CD4-positive, alpha-beta memory T cell (primary cell): Measurements from ENCODE around the gene DYRK3. TPM values are rescaled to one million over a fixed set of nuclear protein-coding genes. Genes with fewer than 3 reads are reported as not detected.

Experiments
- CTCF ChIA-PET: fragments of 350-600 bp; sonication (Branson Sonifier 250); formaldehyde crosslinking; loops from one replicate; lab custom pipeline; 2021; ENCODE audit warnings: inconsistent platforms; ENCODE audit not compliant: partially characterized antibody; lab: Charles Lee
- POLR2A ChIA-PET: fragments of 350-600 bp; sonication (Branson Sonifier 250); formaldehyde crosslinking; loops from one replicate; lab custom pipeline; 2021; ENCODE audit not compliant: partially characterized antibody; lab: Charles Lee
- DNase-seq, 5 donors: peaks; one replicate each; pipeline versions ENCODE4 v3.0.0 to v3.0.0-alpha.2; 2020 to 2022; ENCODE audit warnings: mixed read lengths in 1 of 5
- H3K27ac ChIP-seq: one replicate; pipeline ENCODE4 v1.7.0; 2013; ENCODE audit warnings: low read depth, low read length
- H3K27me3 ChIP-seq: 2 replicates; pipeline ENCODE4 v1.7.0; 2013; ENCODE audit warnings: mild to moderate bottlenecking, low read length, moderate library complexity; ENCODE audit not compliant: insufficient read depth
- H3K36me3 ChIP-seq: 2 replicates; pipeline ENCODE4 v1.7.0; 2013; ENCODE audit warnings: mild to moderate bottlenecking, low read length, moderate library complexity; ENCODE audit not compliant: insufficient read depth
- H3K4me1 ChIP-seq: 2 replicates; pipeline ENCODE4 v1.7.0; 2013; ENCODE audit warnings: mild to moderate bottlenecking, low read length, moderate library complexity; ENCODE audit not compliant: insufficient read depth
- H3K4me3 ChIP-seq, 2 donors: one replicate each; pipeline ENCODE4 v1.7.0; 2013; ENCODE audit warnings: low read length in 2 of 2, mild to moderate bottlenecking in 1 of 2
- H3K9me3 ChIP-seq, 2 donors: one replicate each; pipeline ENCODE4 v1.7.0; 2013; ENCODE audit warnings: low read length in 2 of 2, control low read depth in 1 of 2; ENCODE audit not compliant: control insufficient read depth in 1 of 2
- H3K27ac Mint-ChIP-seq, 7 donors: one replicate each; pipeline ENCODE4 v1.8.0; 2020 to 2021; ENCODE audit warnings: mixed read lengths in 7 of 7, mild to moderate bottlenecking in 6 of 7, inconsistent platforms in 3 of 7, moderate library complexity in 3 of 7
- H3K27me3 Mint-ChIP-seq, 2 donors: one replicate each; pipeline ENCODE4 v1.8.0; 2020 to 2021; ENCODE audit warnings: mixed read lengths in 2 of 2
- H3K36me3 Mint-ChIP-seq, 2 donors: one replicate each; pipeline ENCODE4 v1.8.0; 2020 to 2021; ENCODE audit warnings: mixed read lengths in 2 of 2, inconsistent platforms in 1 of 2, mild to moderate bottlenecking in 1 of 2
- H3K4me1 Mint-ChIP-seq, 4 donors: one replicate each; pipeline ENCODE4 v1.8.0; 2020 to 2021; ENCODE audit warnings: mixed read lengths in 4 of 4, mild to moderate bottlenecking in 1 of 4
- H3K4me3 Mint-ChIP-seq, 8 donors: one replicate each; pipeline ENCODE4 v1.8.0; 2020 to 2021; ENCODE audit warnings: mixed read lengths in 8 of 8, mild to moderate bottlenecking in 7 of 8, moderate library complexity in 6 of 8, inconsistent platforms in 3 of 8
- H3K9me3 Mint-ChIP-seq, 8 donors: one replicate each; pipeline ENCODE4 v1.8.0; 2020 to 2021; ENCODE audit warnings: mixed read lengths in 8 of 8, mild to moderate bottlenecking in 5 of 8, inconsistent platforms in 3 of 8, moderate library complexity in 1 of 8
- intact Hi-C: fragments of 100-400 bp; cut with micrococcal nuclease; formaldehyde crosslinking; loops from one replicate; pipeline ENCODE4 v1.15.1; 2023
- polyA plus RNA-seq, 2 donors: library from polyadenylated mRNA; unstranded; fragments of 300-500 nt; fragmentation: Illumina TruSeq; gene quantifications; one replicate each; pipeline ENCODE4 v1.2.3, GENCODE V29; 2021
- total RNA-seq, 2 experiments: library from RNA; stranded (reverse); gene quantifications; one replicate each; pipeline ENCODE4 v1.2.3, GENCODE V29; 2021

The DYRK3 gene
- total and polyA plus RNA-seq, 4 experiments from 2014 or later: 0.22 to 1.2 (median 0.78) TPM; not detected in 1

DNA sequence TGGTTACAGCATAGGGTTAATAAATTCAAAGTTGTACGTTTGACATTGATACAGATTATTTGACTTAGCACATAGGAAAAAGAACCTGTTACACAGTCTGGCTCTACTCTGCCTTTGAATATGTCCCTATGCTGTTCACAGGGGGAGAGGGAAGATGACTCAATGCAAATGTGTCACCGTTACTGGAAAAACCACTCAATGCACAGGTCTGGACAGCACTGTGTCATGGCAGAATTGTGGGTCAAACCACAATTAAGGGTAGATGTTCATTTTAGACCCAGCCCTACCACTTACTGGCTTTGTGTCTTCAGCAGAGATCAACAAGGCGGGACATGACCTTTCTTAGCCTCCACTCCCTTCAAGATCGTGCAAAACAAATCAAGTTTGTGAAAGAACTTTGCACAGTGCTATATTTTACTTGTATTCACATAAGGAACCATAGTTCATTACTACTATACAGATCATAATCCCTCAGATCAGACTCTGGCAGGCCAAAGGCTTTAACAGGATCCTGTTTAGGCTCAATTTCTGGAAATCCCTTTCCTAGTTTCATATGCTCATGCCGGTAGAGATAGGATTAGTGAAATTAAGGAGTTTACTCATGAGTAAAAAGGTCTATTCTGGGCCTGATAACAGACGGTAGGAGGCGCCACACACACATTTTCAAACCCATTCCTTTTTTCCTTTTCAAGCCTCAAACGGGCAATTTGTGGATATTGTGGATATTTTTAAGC, 45.1 kb upstream of the DYRK3 start:
- ChIA-PET POLR2A (interaction anchor here (19.2 kb wide), 1 partner anchor 30 kb away, joined by 786 read pairs; no protein-coding TSS in a partner anchor), CTCF (interaction anchor here (1.1 to 18.9 kb wide), 10 partner anchors 10 to 111 kb away, joined by 3 to 550 read pairs (median 12); no protein-coding TSS in a partner anchor)
- H3K27me3 Mint-ChIP-seq: no peaks in the 10 kb centered on the region
- H3K4me1 ChIP-seq: peaks cover 35% of the 10 kb centered on the region
- H3K27ac ChIP-seq: peak overlapping the region; percentile 44
- H3K4me3 ChIP-seq: no peak overlapping the region
- H3K4me3 Mint-ChIP-seq: peak overlapping the region in 6 of 8 donors; percentile 0 to 66 (median 30)
- peaks cover 28 to 57% (median 33%) of the 10 kb centered on the region in 4 donors for H3K4me1 Mint-ChIP-seq
- peaks cover 79% of the 10 kb centered on the region for H3K36me3 ChIP-seq
- H3K9me3 Mint-ChIP-seq: no peaks in the 10 kb centered on the region
- H3K27ac Mint-ChIP-seq: peak overlapping the region; percentile 73 to 94 (median 87)
- intact Hi-C loops: loop anchor here (1.0 kb wide), 1 partner anchor 100 kb away; no protein-coding TSS in a partner anchor
- DNase-seq: peak; percentile 52 to 87 (median 62)
- H3K9me3 ChIP-seq: no peaks in the 10 kb centered on the region
- no peaks in the 10 kb centered on the region for H3K27me3 ChIP-seq
- peaks cover 42 to 85% of the 10 kb centered on the region in 2 donors for H3K36me3 Mint-ChIP-seq

GRCh38 chr1:206591226-206591625, 44.1 kb upstream of the DYRK3 start:
- Mint-ChIP-seq H3K27me3 (no peaks in the 10 kb centered on the region), H3K4me1 (peaks cover 28 to 55% (median 33%) of the 10 kb centered on the region in 4 donors), H3K4me3 (no peak overlapping the region), H3K9me3 (no peaks in the 10 kb centered on the region), H3K36me3 (peaks cover 44 to 87% of the 10 kb centered on the region in 2 donors), H3K27ac (peak overlapping the region; percentile 77 to 94 (median 87))
- Histone ChIP-seq H3K9me3 (no peaks in the 10 kb centered on the region), H3K4me1 (peaks cover 35% of the 10 kb centered on the region), H3K36me3 (peaks cover 78% of the 10 kb centered on the region), H3K27me3 (no peaks in the 10 kb centered on the region), H3K27ac (peak overlapping the region; percentile 44), H3K4me3 (no peak overlapping the region)
- intact Hi-C loops: no loop called here
- CTCF ChIA-PET: interaction anchor here (0.8 to 3.4 kb wide), 19 partner anchors 8 to 129 kb away, joined by 3 to 37 read pairs (median 4); partner anchors contain the start of gene EIF2D
- no peak for DNase-seq
- POLR2A ChIA-PET: interaction anchor here (0.9 to 1.4 kb wide), 4 partner anchors 10 to 86 kb away, joined by 3 to 4 read pairs (median 3); no protein-coding TSS in a partner anchor

- DNase-seq: no peak
- no peaks in the 10 kb centered on the region for H3K9me3 ChIP-seq
- peaks cover 35% of the 10 kb centered on the region for H3K4me1 ChIP-seq
- no peaks in the 10 kb centered on the region for H3K27me3 Mint-ChIP-seq
- no peak overlapping the region for H3K27ac ChIP-seq
- H3K9me3 Mint-ChIP-seq: no peaks in the 10 kb centered on the region
- intact Hi-C loops: no loop called here
- H3K27ac Mint-ChIP-seq: peak overlapping the region; percentile 15 to 86 (median 73)
- no peaks in the 10 kb centered on the region for H3K27me3 ChIP-seq
- H3K4me1 Mint-ChIP-seq: peaks cover 28 to 55% (median 33%) of the 10 kb centered on the region in 4 donors
- H3K4me3 ChIP-seq: no peak overlapping the region
- ChIA-PET POLR2A (interaction anchor here (0.9 to 1.4 kb wide), 4 partner anchors 10 to 86 kb away, joined by 3 to 4 read pairs (median 3); no protein-coding TSS in a partner anchor), CTCF (interaction anchor here (0.8 to 3.4 kb wide), 19 partner anchors 8 to 130 kb away, joined by 3 to 37 read pairs (median 4); partner anchors contain the start of gene EIF2D)
- peaks cover 75% of the 10 kb centered on the region for H3K36me3 ChIP-seq
- H3K36me3 Mint-ChIP-seq: peaks cover 42 to 84% of the 10 kb centered on the region in 2 donors
- no peak overlapping the region for H3K4me3 Mint-ChIP-seq
Measured at GRCh38 chr1:206591696-206592095, 43.6 kb upstream of the DYRK3 start.

DNA sequence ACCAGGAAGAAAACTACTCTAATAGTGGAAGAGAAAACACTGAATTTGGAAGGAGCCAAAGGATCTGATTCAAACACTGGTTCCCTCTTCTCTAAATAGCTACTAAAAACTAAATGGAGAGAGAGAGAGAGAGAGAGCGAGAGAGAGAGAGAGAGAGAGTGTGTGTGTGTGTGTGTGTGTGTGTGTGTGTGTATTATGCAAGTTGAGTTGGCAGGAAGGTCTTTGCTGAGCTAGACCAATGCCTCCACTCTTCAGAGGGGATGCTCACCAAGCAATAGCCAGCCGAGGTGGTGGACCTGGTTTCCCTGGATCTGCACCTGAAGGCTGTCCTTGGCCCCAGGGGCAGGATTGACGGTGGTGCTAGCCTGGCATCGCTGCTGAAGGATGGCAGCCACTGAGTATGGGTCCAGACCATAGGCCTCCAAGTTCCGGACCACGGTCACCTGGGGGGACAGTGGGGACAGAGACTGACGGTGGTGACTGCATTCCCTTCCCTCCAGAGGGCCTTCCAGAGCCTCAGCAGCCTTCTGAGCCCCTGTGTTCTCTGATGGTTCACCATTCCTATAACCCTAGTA, 41.9 kb upstream of the DYRK3 start:
- no peaks in the 10 kb centered on the region for H3K27me3 Mint-ChIP-seq
- Histone ChIP-seq H3K27me3 (no peaks in the 10 kb centered on the region), H3K4me3 (no peak overlapping the region), H3K4me1 (peaks cover 30% of the 10 kb centered on the region), H3K9me3 (no peaks in the 10 kb centered on the region), H3K27ac (no peak overlapping the region), H3K36me3 (peaks cover 66% of the 10 kb centered on the region)
- ChIA-PET POLR2A (interaction anchor here (0.9 to 1.3 kb wide), 4 partner anchors 18 to 123 kb away, joined by 3 read pairs; partner anchors contain the start of genes DYRK3, EIF2D and IKBKE), CTCF (interaction anchor here (1.6 to 3.4 kb wide), 3 partner anchors 9 to 49 kb away, joined by 6 to 37 read pairs (median 9); no protein-coding TSS in a partner anchor)
- H3K36me3 Mint-ChIP-seq: peaks cover 44 to 78% of the 10 kb centered on the region in 2 donors
- peak overlapping the region in 6 of 7 donors; percentile 6 to 89 (median 64) for H3K27ac Mint-ChIP-seq
- DNase-seq: no peak
- no peaks in the 10 kb centered on the region for H3K9me3 Mint-ChIP-seq
- no peak overlapping the region for H3K4me3 Mint-ChIP-seq
- intact Hi-C loops: no loop called here
- H3K4me1 Mint-ChIP-seq: peaks cover 26 to 40% (median 27%) of the 10 kb centered on the region in 4 donors

DNA sequence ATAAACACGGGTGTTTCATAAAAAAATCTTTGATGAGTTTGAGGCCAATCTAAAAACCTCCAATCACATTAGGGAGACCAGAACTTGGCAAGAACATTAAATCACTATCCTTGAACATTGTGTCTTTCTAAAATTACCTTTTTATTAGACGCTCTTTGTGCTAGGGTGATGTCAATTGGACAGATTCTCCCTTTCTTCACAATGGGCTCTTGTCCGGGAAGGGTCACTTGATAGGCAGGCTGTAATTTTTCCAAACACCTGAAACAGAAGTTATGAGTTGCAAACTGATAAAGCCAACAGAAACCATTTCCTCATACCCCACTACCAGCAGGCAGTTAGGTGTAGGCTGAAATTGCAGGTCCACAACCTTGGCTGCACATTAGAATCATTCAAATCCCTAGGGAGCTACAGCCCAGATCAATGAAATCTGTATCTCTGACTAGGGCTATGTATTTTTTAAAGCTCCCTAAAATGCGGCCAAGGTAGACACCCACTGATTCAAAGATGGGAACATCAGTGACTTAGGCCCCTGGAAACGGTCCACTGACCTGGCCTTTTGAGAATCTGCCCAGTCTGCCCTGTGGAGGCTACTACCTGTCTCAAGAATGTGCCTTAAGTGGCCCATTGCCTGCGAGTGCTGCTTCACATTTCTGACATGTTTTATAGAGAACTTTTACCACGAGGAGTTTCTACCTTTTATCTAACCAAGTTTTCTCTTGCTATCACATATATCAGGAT, 39.6 kb upstream of the DYRK3 start:
- Mint-ChIP-seq H3K4me1 (peaks cover 5 to 18% (median 8%) of the 10 kb centered on the region in 4 donors), H3K9me3 (no peaks in the 10 kb centered on the region), H3K4me3 (no peak overlapping the region), H3K27ac (peak overlapping the region in 5 of 7 donors; percentile 6 to 55 (median 31)), H3K36me3 (peaks cover 56 to 74% of the 10 kb centered on the region in 2 donors), H3K27me3 (no peaks in the 10 kb centered on the region)
- Histone ChIP-seq H3K36me3 (peaks cover 68% of the 10 kb centered on the region), H3K4me1 (peaks cover 7% of the 10 kb centered on the region), H3K4me3 (no peak overlapping the region), H3K27me3 (no peaks in the 10 kb centered on the region), H3K9me3 (no peaks in the 10 kb centered on the region), H3K27ac (no peak overlapping the region)
- DNase-seq: no peak
- ChIA-PET CTCF (interaction anchor here (2.3 kb wide), 1 partner anchor 44 kb away, joined by 6 read pairs; no protein-coding TSS in a partner anchor), POLR2A (no interaction called here)
- intact Hi-C loops: no loop called here

GRCh38 chr1:206596319-206596666, 39.0 kb upstream of the DYRK3 start:
- POLR2A ChIA-PET: no interaction called here
- H3K27ac ChIP-seq: no peak overlapping the region
- H3K9me3 Mint-ChIP-seq: no peaks in the 10 kb centered on the region
- H3K4me3 Mint-ChIP-seq: no peak overlapping the region
- intact Hi-C loops: no loop called here
- H3K4me1 Mint-ChIP-seq: peaks cover 0 to 13% (median 4%) of the 10 kb centered on the region in 4 donors
- H3K36me3 ChIP-seq: peaks cover 72% of the 10 kb centered on the region
- H3K4me1 ChIP-seq: peaks cover 2% of the 10 kb centered on the region
- H3K27me3 Mint-ChIP-seq: no peaks in the 10 kb centered on the region
- no peak overlapping the region for H3K4me3 ChIP-seq
- H3K27ac Mint-ChIP-seq: peak overlapping the region in 3 of 7 donors; percentile 13 to 34 (median 31)
- DNase-seq: no peak
- H3K27me3 ChIP-seq: no peaks in the 10 kb centered on the region
- peaks cover 59 to 74% of the 10 kb centered on the region in 2 donors for H3K36me3 Mint-ChIP-seq
- CTCF ChIA-PET: interaction anchor here (0.8 kb wide), 1 partner anchor 51 kb away, joined by 3 read pairs; no protein-coding TSS in a partner anchor
- no peaks in the 10 kb centered on the region for H3K9me3 ChIP-seq
